Testis (tissue), 2 donors: ENCODE data around the gene LSM12.

Source experiments
- POLR2A ChIP-seq: fragments of 450-650 bp; IDR thresholded peaks from one replicate; pipeline ENCODE4 v1.6.1; 2017; ENCODE audit warnings: antibody characterized with exemption, mild to moderate bottlenecking, moderate library complexity
- TF ChIP-seq, protein P1 (sequence below), 3 experiments: fragments of 450-650 bp in 2 of 3; fragments of 200-600 bp in 1 of 3; sonication (generic) in 1 of 3; IDR thresholded peaks; one replicate each; pipeline ENCODE4 v1.5.1; 2016 to 2019; ENCODE audit warnings: antibody characterized with exemption in 3 of 3, mild to moderate bottlenecking in 2 of 3, moderate library complexity in 1 of 3

DNA sequence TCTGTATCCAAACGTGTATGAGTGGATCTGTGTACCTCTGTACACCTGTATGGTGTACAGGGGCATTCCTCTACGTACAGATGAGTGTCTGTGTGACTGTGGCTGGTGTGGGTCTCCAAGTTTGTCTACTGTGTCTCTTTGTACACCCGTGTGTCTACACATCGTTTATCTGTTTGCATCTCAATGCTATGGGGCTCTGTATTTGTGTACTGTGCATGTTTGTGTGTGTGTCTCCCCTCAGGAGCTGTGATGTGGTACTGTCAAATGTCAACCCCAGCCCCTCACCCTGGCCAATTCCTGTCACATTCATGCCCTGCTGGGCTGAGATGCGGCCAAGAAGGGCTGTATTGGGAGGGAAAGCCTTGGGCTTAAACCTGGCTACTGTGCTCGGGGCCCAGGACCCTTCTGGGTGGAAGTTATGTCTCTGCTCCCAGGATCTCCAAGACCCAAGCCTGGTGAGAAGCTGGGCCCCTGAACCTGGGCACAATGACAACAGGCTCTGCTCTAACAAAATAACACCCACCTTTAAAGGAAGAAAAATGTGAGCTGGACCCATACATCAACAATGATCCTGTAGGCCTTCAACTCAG, 65.5 kb downstream of the LSM12 start:
- no peak for TF ChIP-seq POLR2A
- TF ChIP-seq, protein P1, sequence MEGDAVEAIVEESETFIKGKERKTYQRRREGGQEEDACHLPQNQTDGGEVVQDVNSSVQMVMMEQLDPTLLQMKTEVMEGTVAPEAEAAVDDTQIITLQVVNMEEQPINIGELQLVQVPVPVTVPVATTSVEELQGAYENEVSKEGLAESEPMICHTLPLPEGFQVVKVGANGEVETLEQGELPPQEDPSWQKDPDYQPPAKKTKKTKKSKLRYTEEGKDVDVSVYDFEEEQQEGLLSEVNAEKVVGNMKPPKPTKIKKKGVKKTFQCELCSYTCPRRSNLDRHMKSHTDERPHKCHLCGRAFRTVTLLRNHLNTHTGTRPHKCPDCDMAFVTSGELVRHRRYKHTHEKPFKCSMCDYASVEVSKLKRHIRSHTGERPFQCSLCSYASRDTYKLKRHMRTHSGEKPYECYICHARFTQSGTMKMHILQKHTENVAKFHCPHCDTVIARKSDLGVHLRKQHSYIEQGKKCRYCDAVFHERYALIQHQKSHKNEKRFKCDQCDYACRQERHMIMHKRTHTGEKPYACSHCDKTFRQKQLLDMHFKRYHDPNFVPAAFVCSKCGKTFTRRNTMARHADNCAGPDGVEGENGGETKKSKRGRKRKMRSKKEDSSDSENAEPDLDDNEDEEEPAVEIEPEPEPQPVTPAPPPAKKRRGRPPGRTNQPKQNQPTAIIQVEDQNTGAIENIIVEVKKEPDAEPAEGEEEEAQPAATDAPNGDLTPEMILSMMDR (IDR thresholded peaks at IDR 0.05): no peak
